HEK293T (cell line): ENCODE results near the gene LGALSL.

Experiments used
- CTBP1 ChIP-seq: fragments of 450-650 bp; IDR thresholded peaks from 2 replicates; pipeline ENCODE4 v1.6.1; 2016; ENCODE audit warnings: borderline replicate concordance
- ELF4 ChIP-seq: fragments of 450-650 bp; IDR thresholded peaks from 2 replicates; pipeline ENCODE4 v1.6.1; 2017; ENCODE audit warnings: antibody characterized with exemption
- FOXA1 ChIP-seq: fragments of 450-650 bp; IDR thresholded peaks from 2 replicates; pipeline ENCODE4 v1.6.1; 2016; ENCODE audit warnings: mild to moderate bottlenecking
- LEF1 ChIP-seq: fragments of 450-650 bp; IDR thresholded peaks from 2 replicates; pipeline ENCODE4 v1.6.1; 2017; ENCODE audit warnings: mild to moderate bottlenecking, borderline replicate concordance
- SP1 ChIP-seq: fragments of 450-650 bp; IDR thresholded peaks from 2 replicates; pipeline ENCODE4 v1.6.1; 2017
- SUZ12 ChIP-seq: fragments of 450-650 bp; IDR thresholded peaks from 2 replicates; pipeline ENCODE4 v1.6.1; 2016; ENCODE audit warnings: mild to moderate bottlenecking
- TARDBP ChIP-seq: fragments of 450-650 bp; IDR thresholded peaks from 2 replicates; pipeline ENCODE4 v1.6.1; 2016
- ZNF384 ChIP-seq: fragments of 450-650 bp; IDR thresholded peaks from 2 replicates; pipeline ENCODE4 v1.6.1; 2016
- TF ChIP-seq, protein P1 (sequence below): fragments of 450-650 bp; IDR thresholded peaks from 2 replicates; pipeline ENCODE4 v1.6.1; 2016

DNA sequence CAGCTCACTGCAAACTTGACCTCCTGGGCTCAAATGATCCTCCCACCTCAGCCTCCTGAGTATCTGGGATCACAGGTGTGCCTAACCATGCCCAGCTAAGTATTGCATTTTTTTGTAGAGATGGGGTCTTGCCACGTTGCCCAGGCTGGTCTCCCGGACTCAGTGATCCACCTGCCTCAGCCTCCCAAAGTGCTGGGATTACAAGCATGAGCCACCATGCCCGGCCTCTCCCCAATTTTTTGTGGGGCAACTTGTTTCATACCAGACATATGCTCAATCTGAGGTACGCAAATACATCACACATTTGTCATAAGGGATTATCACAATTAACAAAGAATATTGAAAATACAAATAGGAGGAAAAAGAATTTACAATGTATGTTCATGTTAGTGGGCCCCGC is 27.7 kb downstream of the LGALSL start:
- TF ChIP-seq SUZ12 (no peak), FOXA1 (no peak), ELF4 (no peak), SP1 (no peak), TARDBP (no peak), CTBP1 (no peak), LEF1 (no peak), ZNF384 (no peak)
- TF ChIP-seq, protein P1, sequence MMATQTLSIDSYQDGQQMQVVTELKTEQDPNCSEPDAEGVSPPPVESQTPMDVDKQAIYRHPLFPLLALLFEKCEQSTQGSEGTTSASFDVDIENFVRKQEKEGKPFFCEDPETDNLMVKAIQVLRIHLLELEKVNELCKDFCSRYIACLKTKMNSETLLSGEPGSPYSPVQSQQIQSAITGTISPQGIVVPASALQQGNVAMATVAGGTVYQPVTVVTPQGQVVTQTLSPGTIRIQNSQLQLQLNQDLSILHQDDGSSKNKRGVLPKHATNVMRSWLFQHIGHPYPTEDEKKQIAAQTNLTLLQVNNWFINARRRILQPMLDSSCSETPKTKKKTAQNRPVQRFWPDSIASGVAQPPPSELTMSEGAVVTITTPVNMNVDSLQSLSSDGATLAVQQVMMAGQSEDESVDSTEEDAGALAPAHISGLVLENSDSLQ, result no peak
